Testis (tissue), 3 donors: ENCODE data around the gene GGPS1. TPM values are rescaled to one million over a fixed set of nuclear protein-coding genes. Genes with fewer than 3 reads are reported as not detected.

Experiments
- DNase-seq: peaks from one replicate; pipeline ENCODE4 v3.0.0-alpha.2; 2019
- H3K27ac ChIP-seq, 2 donors: fragments of 200-600 bp; sonication (generic); one replicate each; pipeline ENCODE4 v1.5.1; 2019
- H3K27me3 ChIP-seq: fragments of 200-600 bp; sonication (generic); one replicate; pipeline ENCODE4 v1.5.1; 2019
- H3K36me3 ChIP-seq: fragments of 200-600 bp; sonication (generic); one replicate; pipeline ENCODE4 v1.5.1; 2017; ENCODE audit warnings: low read depth; ENCODE audit errors: missing control alignments
- H3K4me1 ChIP-seq: fragments of 200-600 bp; sonication (generic); one replicate; pipeline ENCODE4 v1.5.1; 2019
- H3K4me3 ChIP-seq, 2 donors: fragments of 200-600 bp; sonication (generic); one replicate each; pipeline ENCODE4 v1.5.1; 2017 to 2019
- H3K9me3 ChIP-seq: fragments of 200-600 bp; sonication (generic); one replicate; pipeline ENCODE4 v1.5.1; 2017
- CTCF ChIP-seq, 3 experiments: fragments of 450-650 bp in 2 of 3; fragments of 200-600 bp in 1 of 3; sonication (generic) in 1 of 3; IDR thresholded peaks; one replicate each; pipeline ENCODE4 v1.5.1; 2016 to 2019; ENCODE audit warnings: antibody characterized with exemption in 3 of 3, mild to moderate bottlenecking in 2 of 3, moderate library complexity in 1 of 3
- POLR2A ChIP-seq: fragments of 450-650 bp; IDR thresholded peaks from one replicate; pipeline ENCODE4 v1.6.1; 2017; ENCODE audit warnings: antibody characterized with exemption, mild to moderate bottlenecking, moderate library complexity
- WGBS, 2 donors: methylation state at CpG; one replicate each; pipeline ENCODE4 v1.1.5; 2018; 5-methylcytosine and 5-hydroxymethylcytosine counted together
- intact Hi-C: fragments of 100-400 bp; cut with DNase I; formaldehyde crosslinking; loops from one replicate; pipeline ENCODE4 v1.15.1; 2023; ENCODE audit warnings: low total_unique reads
- polyA plus RNA-seq: library from polyadenylated mRNA; stranded (reverse); fragments of 350-450 nt; fragmentation: Illumina TruSeq; extraction: RNeasy Lipid Tissue Mini Kit (QIAGEN cat#74804); gene quantifications from one replicate; pipeline ENCODE4 v1.2.3, GENCODE V29; 2014; ENCODE audit warnings: low read depth, low replicate concordance; ENCODE audit not compliant: insufficient read depth
- total RNA-seq, 2 donors: library from RNA; depleted of rRNA; stranded (reverse); fragments of >200 nt; gene quantifications; one replicate each; pipeline ENCODE4 v1.2.3, GENCODE V29; 2016

The GGPS1 gene
- total and polyA plus RNA-seq, 3 donors from 2014 or later, result 29.4 to 73.0 (median 37.4) TPM

DNA sequence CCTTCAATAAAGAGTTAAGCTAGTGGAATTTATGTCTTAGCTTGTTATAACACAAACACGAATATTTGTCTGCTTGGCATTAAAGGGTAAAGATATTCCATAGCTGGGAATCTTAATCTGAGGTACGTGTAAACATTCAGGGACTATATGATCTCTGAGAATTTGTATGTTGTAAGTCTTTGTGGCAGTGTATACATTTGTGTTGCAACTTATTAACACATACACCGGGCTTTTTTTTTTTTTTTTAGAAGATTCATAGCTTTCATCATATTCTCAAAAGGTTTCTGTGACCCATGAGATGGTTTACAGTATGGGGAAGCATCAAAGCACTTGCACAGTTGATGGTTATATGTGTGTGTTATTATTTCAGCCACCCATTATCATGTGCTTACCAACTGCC, 3.0 kb downstream of the GGPS1 start:
- Histone ChIP-seq H3K27me3 (no peaks in the 10 kb centered on the region), H3K4me1 (peaks cover 4% of the 10 kb centered on the region), H3K27ac (no peak overlapping the region), H3K9me3 (no peaks in the 10 kb centered on the region), H3K4me3 (no peak overlapping the region), H3K36me3 (no peaks in the 10 kb centered on the region)
- no peak for DNase-seq
- intact Hi-C loops, result no loop called here
- 35 to 47% methylated on average over 3 of the region's 3 CpGs for WGBS, 2 donors
- TF ChIP-seq POLR2A, result no peak
- no peak for TF ChIP-seq CTCF (IDR thresholded peaks at IDR 0.05)

GRCh38 chr1:235336903-235337302, 8.5 kb downstream of the GGPS1 start:
- Histone ChIP-seq H3K9me3 (no peaks in the 10 kb centered on the region), H3K36me3 (no peaks in the 10 kb centered on the region), H3K27ac (no peak overlapping the region), H3K4me3 (no peak overlapping the region), H3K27me3 (no peaks in the 10 kb centered on the region), H3K4me1 (no peaks in the 10 kb centered on the region)
- TF ChIP-seq CTCF (IDR thresholded peaks at IDR 0.05) (no peak), POLR2A (no peak)
- WGBS, 2 donors, result 79 to 81% methylated on average over 4 of the region's 4 CpGs
- intact Hi-C loops, result no loop called here
- DNase-seq, result no peak

DNA sequence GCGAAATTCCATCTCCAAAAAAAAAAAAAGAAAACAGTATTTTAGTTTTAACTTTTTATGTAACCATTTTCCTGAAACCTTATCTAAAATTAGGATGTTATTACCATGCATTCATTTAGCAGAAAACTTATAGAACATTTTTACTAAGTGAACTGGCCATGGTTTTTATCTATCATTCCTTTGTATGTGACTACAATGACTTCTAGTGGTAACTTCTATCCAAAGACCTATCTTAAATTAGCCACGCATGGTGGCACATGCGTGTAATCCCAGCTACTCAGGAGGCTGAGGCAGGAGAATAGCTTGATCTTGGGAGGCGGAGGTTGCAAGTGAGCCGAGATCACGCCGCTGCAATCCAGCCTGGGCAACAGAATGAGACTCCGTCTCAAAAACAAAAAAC, 11.4 kb downstream of the GGPS1 start:
- 72 to 79% methylated on average over 8 of the region's 8 CpGs for WGBS, 2 donors
- Histone ChIP-seq H3K36me3 (no peaks in the 10 kb centered on the region), H3K9me3 (no peaks in the 10 kb centered on the region), H3K4me1 (no peaks in the 10 kb centered on the region), H3K27me3 (no peaks in the 10 kb centered on the region), H3K4me3 (no peak overlapping the region), H3K27ac (no peak overlapping the region)
- no peak for DNase-seq
- intact Hi-C loops, result no loop called here
- TF ChIP-seq POLR2A, result no peak
- no peak for TF ChIP-seq CTCF (IDR thresholded peaks at IDR 0.05)

GRCh38 chr1:235341334-235341733, 13.0 kb downstream of the GGPS1 start:
- no peaks in the 10 kb centered on the region for H3K36me3 ChIP-seq

More at GRCh38 chr1:235341334-235341733, 13.0 kb downstream of the GGPS1 start:
- H3K9me3 ChIP-seq, result no peaks in the 10 kb centered on the region
- no peak overlapping the region for H3K27ac ChIP-seq
- no peaks in the 10 kb centered on the region for H3K4me1 ChIP-seq
- DNase-seq, result no peak
- no peak for TF ChIP-seq CTCF (IDR thresholded peaks at IDR 0.05)
- no peak for TF ChIP-seq POLR2A
- 74 to 75% methylated on average over 1 of the region's 1 CpG for WGBS, 2 donors
- H3K4me3 ChIP-seq, result no peak overlapping the region
- intact Hi-C loops, result no loop called here
- no peaks in the 10 kb centered on the region for H3K27me3 ChIP-seq
